GM12878 (cell line): ENCODE data around the gene MYH6. TPM values are rescaled to one million over a fixed set of nuclear protein-coding genes. Genes with fewer than 3 reads are reported as not detected.

ENCODE experiments used
- ATAC-seq: fragments of 200-7000 bp; cut with Tn5 transposase; 3 replicates; pipeline ENCODE4 v1.9.1; 2020; ENCODE audit warnings: mild to moderate bottlenecking, moderate library complexity
- BruUV-seq: library from RNA; stranded (reverse); fragments of 400-500 nt; replicated peaks from 2 replicates; lab custom pipeline; 2021; lab: Mats Ljungman, UMichigan
- CTCF ChIA-PET: fragments of 300-600 bp; sonication (Branson Sonifier 250); formaldehyde crosslinking; extraction: SDS; loops from one replicate; lab custom pipeline; 2021; ENCODE audit warnings: inconsistent platforms; lab: Yijun Ruan, JAX
- POLR2A ChIA-PET: fragments of 350-600 bp; formaldehyde crosslinking; extraction: SDS; loops from one replicate; lab custom pipeline; 2021; ENCODE audit warnings: inconsistent platforms; lab: Charles Lee
- RAD21 ChIA-PET: fragments of 300-600 bp; sonication (Branson Sonifier 250); formaldehyde crosslinking; loops from one replicate; lab custom pipeline; 2023; ENCODE audit warnings: antibody characterized with exemption; ENCODE audit not compliant: unreplicated experiment; lab: Charles Lee
- SMC1A ChIA-PET: fragments of 300-600 bp; sonication (Branson Sonifier 250); formaldehyde crosslinking; loops from one replicate; lab custom pipeline; 2023; ENCODE audit not compliant: unreplicated experiment, uncharacterized antibody; lab: Charles Lee
- DNase-seq: peaks from one replicate; pipeline ENCODE4 v3.0.0-alpha.2; 2011; ENCODE audit warnings: low read depth, low spot score
- FAIRE-seq: peaks from 3 replicates; lab custom pipeline; 2011; peaks lifted over from hg19 to GRCh38; lab: Jason Lieb, UNC
- H2AFZ ChIP-seq: 2 replicates; pipeline ENCODE4 v1.6.0; 2011; ENCODE audit warnings: low read depth, low read length, control low read depth; ENCODE audit not compliant: control insufficient read depth
- H3K27ac ChIP-seq: 2 replicates; pipeline ENCODE4 v1.5.1; 2011; ENCODE audit warnings: control low read depth; ENCODE audit not compliant: control insufficient read depth, insufficient read depth
- H3K27me3 ChIP-seq, 2 experiments: replicated peaks in 1 of 2; 2 replicates each; pipeline versions ENCODE4 v1.6.0 to v1.6.1; 2011; ENCODE audit warnings: low read length in 1 of 2; ENCODE audit not compliant: control insufficient read depth in 2 of 2, insufficient read depth in 2 of 2
- H3K36me3 ChIP-seq, 2 experiments: 2 replicates each; pipeline ENCODE4 v1.5.1; 2011; ENCODE audit warnings: low read length in 1 of 2; ENCODE audit not compliant: control insufficient read depth in 2 of 2, insufficient read depth in 2 of 2
- H3K4me1 ChIP-seq: 2 replicates; pipeline ENCODE4 v1.6.1; 2011; ENCODE audit warnings: mild to moderate bottlenecking, low read length, moderate library complexity, mixed read lengths; ENCODE audit not compliant: control insufficient read depth, insufficient read depth
- H3K4me2 ChIP-seq: 2 replicates; pipeline ENCODE4 v1.6.0; 2011; ENCODE audit warnings: control low read depth; ENCODE audit not compliant: control insufficient read depth, insufficient read depth
- H3K4me3 ChIP-seq: fragments of 200-600 bp; sonication (generic); 2 replicates; pipeline ENCODE4 v1.5.1; 2016
- H3K79me2 ChIP-seq: 2 replicates; pipeline ENCODE4 v1.6.0; 2011; ENCODE audit warnings: low read length; ENCODE audit not compliant: control insufficient read depth, insufficient read depth
- H3K9ac ChIP-seq: 2 replicates; pipeline ENCODE4 v1.8.0; 2011; ENCODE audit warnings: low read length, control low read depth, mixed read lengths; ENCODE audit not compliant: control insufficient read depth, insufficient read depth
- H3K9me3 ChIP-seq: replicated peaks from 3 replicates; pipeline ENCODE4 v1.5.1; 2011; ENCODE audit warnings: mild to moderate bottlenecking, low read length; ENCODE audit not compliant: control insufficient read depth, insufficient read depth
- H4K20me1 ChIP-seq: 2 replicates; pipeline ENCODE4 v1.6.0; 2011; ENCODE audit not compliant: control insufficient read depth, insufficient read depth
- CBFB ChIP-seq: IDR thresholded peaks from 2 replicates; pipeline ENCODE4 v1.6.1; 2016; ENCODE audit warnings: antibody characterized with exemption, low read depth
- CREM ChIP-seq: IDR thresholded peaks from 2 replicates; pipeline ENCODE4 v1.6.1; 2014; ENCODE audit warnings: antibody characterized with exemption, low read depth
- FOXK2 ChIP-seq: fragments of 450-650 bp; IDR thresholded peaks from 2 replicates; pipeline ENCODE4 v1.6.1; 2017; ENCODE audit warnings: mild to moderate bottlenecking, moderate library complexity
- LARP7 ChIP-seq: fragments of 450-650 bp; IDR thresholded peaks from 2 replicates; pipeline ENCODE4 v1.6.1; 2017; ENCODE audit warnings: mild to moderate bottlenecking
- RAD21 ChIP-seq: IDR thresholded peaks from 2 replicates; pipeline ENCODE4 v1.6.1; 2011; ENCODE audit warnings: mild to moderate bottlenecking, low read depth, low read length, moderate library complexity; ENCODE audit not compliant: insufficient read depth
- REST ChIP-seq: IDR thresholded peaks from 2 replicates; pipeline ENCODE4 v1.6.1; 2012; ENCODE audit warnings: mild to moderate bottlenecking, low read depth, low read length
- ZNF207 ChIP-seq: fragments of 450-650 bp; IDR thresholded peaks from 2 replicates; pipeline ENCODE4 v1.6.1; 2014; ENCODE audit warnings: antibody characterized with exemption, mild to moderate bottlenecking, borderline replicate concordance
- ZNF592 ChIP-seq: fragments of 450-650 bp; IDR thresholded peaks from 2 replicates; pipeline ENCODE4 v1.6.1; 2017; ENCODE audit warnings: mild to moderate bottlenecking, moderate library complexity
- WGBS: methylation state at CpG from one replicate; pipeline ENCODE4 v1.1.6; 2016; ENCODE audit warnings: low lambda C conversion rate; ENCODE audit not compliant: insufficient replicate concordance, insufficient coverage; ENCODE audit errors: missing lambda C conversion rate; 5-methylcytosine and 5-hydroxymethylcytosine counted together
- in situ Hi-C: fragments of 300-500 bp; cut with MboI; formaldehyde crosslinking; loops from 9 replicates; pipeline ENCODE4 v1.14.3; 2018; ENCODE audit warnings: mixed read lengths
- intact Hi-C: fragments of 100-400 bp; cut with micrococcal nuclease; formaldehyde crosslinking; loops from one replicate; pipeline ENCODE4 v1.14.2; 2022; ENCODE audit not compliant: unreplicated experiment
- polyA plus RNA-seq, 11 experiments: library from polyadenylated mRNA; depleted of rRNA in 4 of 11; unstranded in 6 of 11; stranded (reverse) in 5 of 11; fragments of >200 nt; fragmentation: Nextera tagmentation in 4 of 11; fragmentation: Illumina TruSeq in 1 of 11; extraction: Ambion mirVana in 4 of 11; extraction: Trizol in 1 of 11; gene quantifications; 1 replicate in 1 of 11; 2 replicates in 10 of 11; pipeline versions ENCODE4 v1.2.1 to v1.2.3, GENCODE V29; 2011 to 2016; ENCODE audit warnings: inconsistent platforms in 2 of 11, missing spikeins in 2 of 11, low read depth in 1 of 11
- total RNA-seq, 4 experiments: library from RNA; depleted of rRNA in 3 of 4; stranded (reverse); fragments of >200 nt in 3 of 4; fragmentation: Illumina TruSeq in 1 of 4; extraction: Trizol in 1 of 4; gene quantifications; 2 replicates each; pipeline versions ENCODE4 v1.2.1 to v1.2.3, GENCODE V29; 2013 to 2021
- TF ChIP-seq, protein P1 (sequence below): IDR thresholded peaks from 2 replicates; pipeline ENCODE4 v1.6.1; 2011; ENCODE audit warnings: low read depth, mild to moderate bottlenecking, low read length, moderate library complexity, borderline replicate concordance; ENCODE audit errors: extremely low read depth
- TF ChIP-seq, protein P2 (sequence below): fragments of 450-650 bp; formaldehyde crosslinking; IDR thresholded peaks from 2 replicates; pipeline ENCODE4 v1.4.0; 2020; ENCODE audit warnings: mild to moderate bottlenecking, moderate library complexity

Gene MYH6
- total and polyA plus RNA-seq, 10 of the 15 experiments (the other 5 are each of a cell fraction or from before 2014, with no cell fraction given): 0.01 to 0.84 (median 0.05) TPM; not detected in 7

GRCh38 chr14:23403139-23403438 is 5.0 kb downstream of the MYH6 start (continued):
- TF ChIP-seq, protein P1, sequence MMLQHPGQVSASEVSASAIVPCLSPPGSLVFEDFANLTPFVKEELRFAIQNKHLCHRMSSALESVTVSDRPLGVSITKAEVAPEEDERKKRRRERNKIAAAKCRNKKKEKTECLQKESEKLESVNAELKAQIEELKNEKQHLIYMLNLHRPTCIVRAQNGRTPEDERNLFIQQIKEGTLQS: no peak
- TF ChIP-seq, protein P2, sequence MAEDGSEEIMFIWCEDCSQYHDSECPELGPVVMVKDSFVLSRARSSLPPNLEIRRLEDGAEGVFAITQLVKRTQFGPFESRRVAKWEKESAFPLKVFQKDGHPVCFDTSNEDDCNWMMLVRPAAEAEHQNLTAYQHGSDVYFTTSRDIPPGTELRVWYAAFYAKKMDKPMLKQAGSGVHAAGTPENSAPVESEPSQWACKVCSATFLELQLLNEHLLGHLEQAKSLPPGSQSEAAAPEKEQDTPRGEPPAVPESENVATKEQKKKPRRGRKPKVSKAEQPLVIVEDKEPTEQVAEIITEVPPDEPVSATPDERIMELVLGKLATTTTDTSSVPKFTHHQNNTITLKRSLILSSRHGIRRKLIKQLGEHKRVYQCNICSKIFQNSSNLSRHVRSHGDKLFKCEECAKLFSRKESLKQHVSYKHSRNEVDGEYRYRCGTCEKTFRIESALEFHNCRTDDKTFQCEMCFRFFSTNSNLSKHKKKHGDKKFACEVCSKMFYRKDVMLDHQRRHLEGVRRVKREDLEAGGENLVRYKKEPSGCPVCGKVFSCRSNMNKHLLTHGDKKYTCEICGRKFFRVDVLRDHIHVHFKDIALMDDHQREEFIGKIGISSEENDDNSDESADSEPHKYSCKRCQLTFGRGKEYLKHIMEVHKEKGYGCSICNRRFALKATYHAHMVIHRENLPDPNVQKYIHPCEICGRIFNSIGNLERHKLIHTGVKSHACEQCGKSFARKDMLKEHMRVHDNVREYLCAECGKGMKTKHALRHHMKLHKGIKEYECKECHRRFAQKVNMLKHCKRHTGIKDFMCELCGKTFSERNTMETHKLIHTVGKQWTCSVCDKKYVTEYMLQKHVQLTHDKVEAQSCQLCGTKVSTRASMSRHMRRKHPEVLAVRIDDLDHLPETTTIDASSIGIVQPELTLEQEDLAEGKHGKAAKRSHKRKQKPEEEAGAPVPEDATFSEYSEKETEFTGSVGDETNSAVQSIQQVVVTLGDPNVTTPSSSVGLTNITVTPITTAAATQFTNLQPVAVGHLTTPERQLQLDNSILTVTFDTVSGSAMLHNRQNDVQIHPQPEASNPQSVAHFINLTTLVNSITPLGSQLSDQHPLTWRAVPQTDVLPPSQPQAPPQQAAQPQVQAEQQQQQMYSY: no peak
- no peak for TF ChIP-seq FOXK2
- TF ChIP-seq, all 136 proteins: peak for 0

DNA sequence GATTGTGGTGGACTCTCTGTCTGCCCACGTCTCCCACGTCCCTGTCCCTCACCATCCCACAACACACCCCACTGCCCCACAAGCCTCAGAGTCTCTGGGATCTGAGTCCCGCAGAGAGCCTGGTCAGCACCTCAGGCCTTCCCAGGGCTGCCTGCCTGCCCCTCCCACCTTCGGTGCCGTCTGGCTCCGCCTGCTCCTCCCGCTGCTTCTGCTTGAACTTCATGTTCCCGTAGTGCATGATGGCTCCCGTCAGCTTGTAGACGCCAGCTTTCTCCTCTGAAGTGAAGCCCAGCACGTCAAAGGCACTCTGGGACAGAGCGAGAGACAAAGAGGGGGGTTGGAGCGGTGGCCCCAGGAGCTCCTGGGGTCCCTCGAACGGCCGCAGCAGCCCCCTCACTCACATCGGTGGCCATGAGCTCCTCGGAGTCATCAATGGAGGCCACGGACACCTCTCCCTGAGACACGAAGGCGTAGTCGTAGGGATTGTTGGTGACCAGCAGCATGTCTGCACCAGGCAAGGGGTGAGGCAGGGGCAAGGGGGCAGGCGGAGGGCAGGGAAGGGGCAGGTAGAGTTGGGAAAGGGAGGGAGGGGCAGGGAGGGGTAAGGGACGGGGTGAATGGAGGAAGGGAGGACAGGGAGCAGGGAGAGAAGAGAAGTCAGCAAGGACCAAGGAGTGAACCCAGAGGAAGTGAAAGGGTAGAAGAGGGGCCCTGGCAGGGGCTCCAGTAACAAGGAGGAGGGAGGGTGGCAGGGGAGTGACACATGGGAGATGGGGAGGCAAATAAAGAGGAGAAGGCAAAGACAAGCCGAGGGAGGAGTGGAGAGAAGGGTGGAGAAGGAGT is 5.6 kb downstream of the MYH6 start:
- intact Hi-C loops (no loop called here), in situ Hi-C loops (no loop called here)
- 26% methylated on average over 23 of the region's 25 CpGs for WGBS
- Histone ChIP-seq H3K4me3 (no peak overlapping the region), H3K27ac (no peak overlapping the region), H3K9ac (no peak overlapping the region), H2AFZ (no peak overlapping the region), H3K4me2 (no peak overlapping the region), H3K9me3 (no peaks in the 10 kb centered on the region), H3K36me3 (no peaks in the 10 kb centered on the region), H3K4me1 (no peaks in the 10 kb centered on the region), H3K79me2 (no peaks in the 10 kb centered on the region), H3K27me3 (no peaks in the 10 kb centered on the region; a peak in 3 of 4 replicates), H4K20me1 (no peaks in the 10 kb centered on the region)
- ChIA-PET SMC1A (no interaction called here), RAD21 (no interaction called here), CTCF (no interaction called here), POLR2A (no interaction called here)
- ATAC-seq (no peak), FAIRE-seq (no peak), DNase-seq (no peak)
- no TSS peak for BruUV-seq
- no peak for TF ChIP-seq ZNF207
- TF ChIP-seq RAD21: no peak
- TF ChIP-seq ZNF592: no peak
- no peak for TF ChIP-seq CBFB
- no peak for TF ChIP-seq CREM
- no peak for TF ChIP-seq LARP7
- TF ChIP-seq REST: no peak
